Spleen (tissue), 7 donors: ENCODE measurements around the gene CAMSAP2.

ENCODE experiments used
- POLR2A ChIP-seq, 3 donors: fragments of 450-650 bp; IDR thresholded peaks; one replicate each; pipeline ENCODE4 v1.5.1; 2017; ENCODE audit warnings: antibody characterized with exemption in 3 of 3, mild to moderate bottlenecking in 1 of 3
- POLR2AphosphoS5 ChIP-seq, 3 donors: sonication (generic); formaldehyde crosslinking; IDR thresholded peaks; one replicate each; pipeline ENCODE4 v1.5.1; 2017; ENCODE audit warnings: antibody characterized with exemption in 3 of 3
- TF ChIP-seq, protein P1 (sequence below), 11 experiments: fragments of 200-600 bp in 7 of 11; fragments of 450-650 bp in 4 of 11; sonication (generic) in 4 of 11; IDR thresholded peaks in 8 of 11; conservative IDR thresholded peaks in 3 of 11; 1 replicate in 7 of 11; 2 replicates in 4 of 11; pipeline versions ENCODE4 v1.4.0 to v1.8.0; 2016 to 2021; ENCODE audit warnings: antibody characterized with exemption in 11 of 11, inconsistent platforms in 4 of 11, mild to moderate bottlenecking in 1 of 11
- donor health status: DM: no; HTN: no; CAD: no; lungs with moderate emphysema.
- donor health status: DM: no; HTN: no; CAD: no.
- donor health status: DM: no; HTN: no; CAD: no.

DNA sequence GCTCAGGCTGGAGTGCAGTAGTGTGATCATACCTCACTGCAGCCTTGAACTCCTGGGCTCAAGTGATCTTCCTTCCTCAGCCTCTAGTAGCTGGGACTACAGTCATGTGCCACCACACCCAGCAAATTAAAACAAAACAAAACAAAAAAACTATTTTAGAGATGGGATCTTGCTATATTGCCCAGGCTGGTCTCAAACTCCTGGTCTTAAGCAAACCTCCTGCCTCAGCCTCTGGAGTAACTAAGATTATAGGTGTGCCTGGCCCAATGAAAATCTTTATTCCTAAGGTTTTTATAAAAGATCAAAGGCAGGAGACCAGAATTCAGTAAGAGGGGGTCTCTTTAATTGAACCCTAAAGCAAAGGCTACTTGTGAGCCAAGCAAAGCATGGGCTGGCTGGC, 166.1 kb downstream of the CAMSAP2 start:
- TF ChIP-seq POLR2A (IDR thresholded peaks at IDR 0.05) (no peak), POLR2AphosphoS5 (IDR thresholded peaks at IDR 0.05) (no peak)
- TF ChIP-seq, protein P1, sequence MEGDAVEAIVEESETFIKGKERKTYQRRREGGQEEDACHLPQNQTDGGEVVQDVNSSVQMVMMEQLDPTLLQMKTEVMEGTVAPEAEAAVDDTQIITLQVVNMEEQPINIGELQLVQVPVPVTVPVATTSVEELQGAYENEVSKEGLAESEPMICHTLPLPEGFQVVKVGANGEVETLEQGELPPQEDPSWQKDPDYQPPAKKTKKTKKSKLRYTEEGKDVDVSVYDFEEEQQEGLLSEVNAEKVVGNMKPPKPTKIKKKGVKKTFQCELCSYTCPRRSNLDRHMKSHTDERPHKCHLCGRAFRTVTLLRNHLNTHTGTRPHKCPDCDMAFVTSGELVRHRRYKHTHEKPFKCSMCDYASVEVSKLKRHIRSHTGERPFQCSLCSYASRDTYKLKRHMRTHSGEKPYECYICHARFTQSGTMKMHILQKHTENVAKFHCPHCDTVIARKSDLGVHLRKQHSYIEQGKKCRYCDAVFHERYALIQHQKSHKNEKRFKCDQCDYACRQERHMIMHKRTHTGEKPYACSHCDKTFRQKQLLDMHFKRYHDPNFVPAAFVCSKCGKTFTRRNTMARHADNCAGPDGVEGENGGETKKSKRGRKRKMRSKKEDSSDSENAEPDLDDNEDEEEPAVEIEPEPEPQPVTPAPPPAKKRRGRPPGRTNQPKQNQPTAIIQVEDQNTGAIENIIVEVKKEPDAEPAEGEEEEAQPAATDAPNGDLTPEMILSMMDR (IDR thresholded peaks at IDR 0.05 in 8 of 11, conservative IDR thresholded peaks at IDR 0.05 in 3 of 11): no peak
